ENCODE data around the gene SH2B3.

GRCh38 chr12:111368291-111368787, 37.4 kb upstream of the SH2B3 start:
- TF ChIP-seq CTCF (IDR thresholded peaks at IDR 0.05; ENCODE audit: poor library complexity, severe bottlenecking) (no peak), POLR2AphosphoS5 (IDR thresholded peaks at IDR 0.05) (no peak), EZH2 (IDR thresholded peaks at IDR 0.05; ENCODE audit: borderline replicate concordance, insufficient read depth, low read length, poor library complexity, severe bottlenecking) (no peak), REST (IDR thresholded peaks at IDR 0.05; ENCODE audit: borderline replicate concordance) (no peak), EP300 (conservative IDR thresholded peaks at IDR 0.05; ENCODE audit: poor library complexity, severe bottlenecking) (no peak), SMC3 (conservative IDR thresholded peaks at IDR 0.05; ENCODE audit: poor library complexity) (no peak), TAF1 (IDR thresholded peaks at IDR 0.05; ENCODE audit: low read depth) (no peak), MXI1 (conservative IDR thresholded peaks at IDR 0.05; ENCODE audit: poor library complexity, severe bottlenecking) (no peak), RAD21 (conservative IDR thresholded peaks at IDR 0.05) (no peak)

Measured in neural cell (in vitro differentiated cells).